ENCODE data around the gene CUTC. TPM values are rescaled to one million over a fixed set of nuclear protein-coding genes. Genes with fewer than 3 reads are reported as not detected.

CUTC gene
- total RNA-seq, 1 experiment from 2014 or later: 21.6 TPM

GRCh38 chr10:99765672-99766301 is 33.8 kb downstream of the CUTC start:
- Histone ChIP-seq H3K4ac (ENCODE audit: low read depth, low read length) (no peak overlapping the region), H3K27ac (ENCODE audit: insufficient read length, low read depth, low read length) (no peak overlapping the region)
- DNase-seq: no peak

More at GRCh38 chr10:99765672-99766301, 33.8 kb downstream of the CUTC start:
- Histone ChIP-seq H3K79me1 (ENCODE audit: insufficient read depth, low read depth, low read length, poor library complexity, severe bottlenecking) (no peaks in the 10 kb centered on the region), H2AFZ (ENCODE audit: low read length) (no peak overlapping the region), H2BK120ac (ENCODE audit: low read depth, low read length, poor library complexity, severe bottlenecking) (no peak overlapping the region), H3K14ac (ENCODE audit: insufficient read depth, low read length) (no peak overlapping the region), H2BK15ac (ENCODE audit: low read depth, low read length) (no peak overlapping the region), H2BK5ac (ENCODE audit: insufficient read length, low read length) (no peak overlapping the region), H3K23me2 (ENCODE audit: insufficient read length, low read depth, low read length, poor library complexity, severe bottlenecking) (no peaks in the 10 kb centered on the region), H3K27me3 (ENCODE audit: insufficient read depth, low read length) (no peaks in the 10 kb centered on the region), H4K5ac (ENCODE audit: insufficient read length, low read depth, low read length) (no peak overlapping the region), H3K56ac (ENCODE audit: insufficient read length, low read depth, low read length) (no peak overlapping the region), H4K20me1 (ENCODE audit: control insufficient read depth, insufficient read depth, insufficient read length) (no peaks in the 10 kb centered on the region), H3K18ac (ENCODE audit: insufficient read length, low read depth, low read length) (no peak overlapping the region), H2AK5ac (ENCODE audit: insufficient read length, low read length) (no peak overlapping the region), H3K23ac (ENCODE audit: insufficient read length, low read depth, low read length) (no peak overlapping the region), H2BK12ac (ENCODE audit: insufficient read length, low read depth, low read length) (no peak overlapping the region), H4K91ac (ENCODE audit: insufficient read length, low read depth, low read length) (no peak overlapping the region), H3K4me1 (ENCODE audit: insufficient read depth, low read length) (no peaks in the 10 kb centered on the region), H3K9me3 (ENCODE audit: control insufficient read depth, low read depth, low read length) (no peaks in the 10 kb centered on the region), H4K8ac (replicated peaks; ENCODE audit: insufficient read length, low read depth, low read length) (no peak overlapping the region), H2BK20ac (ENCODE audit: low read depth, low read length, poor library complexity, severe bottlenecking) (no peak overlapping the region), H3T11ph (ENCODE audit: low read length) (no peak overlapping the region), H3K4me2 (ENCODE audit: insufficient read depth, insufficient read length, low read length) (no peak overlapping the region), H3K9ac (ENCODE audit: extremely low read depth, insufficient read length, low read length) (no peak overlapping the region), H3K79me2 (ENCODE audit: insufficient read depth, low read length) (no peaks in the 10 kb centered on the region)
- peaks cover 0 to 5% (median 0%) of the 10 kb centered on the region in 3 experiments; a peak in 2 of 7 replicates for H3K36me3 Mint-ChIP-seq (ENCODE audit: insufficient read depth in 1 of 3, low read depth in 3 of 3)
- H3K4me1 Mint-ChIP-seq: no peaks in the 10 kb centered on the region
- H3K9me3 Mint-ChIP-seq: no peaks in the 10 kb centered on the region
- H3K27ac Mint-ChIP-seq: no peak overlapping the region
- TF ChIP-seq, protein P1, sequence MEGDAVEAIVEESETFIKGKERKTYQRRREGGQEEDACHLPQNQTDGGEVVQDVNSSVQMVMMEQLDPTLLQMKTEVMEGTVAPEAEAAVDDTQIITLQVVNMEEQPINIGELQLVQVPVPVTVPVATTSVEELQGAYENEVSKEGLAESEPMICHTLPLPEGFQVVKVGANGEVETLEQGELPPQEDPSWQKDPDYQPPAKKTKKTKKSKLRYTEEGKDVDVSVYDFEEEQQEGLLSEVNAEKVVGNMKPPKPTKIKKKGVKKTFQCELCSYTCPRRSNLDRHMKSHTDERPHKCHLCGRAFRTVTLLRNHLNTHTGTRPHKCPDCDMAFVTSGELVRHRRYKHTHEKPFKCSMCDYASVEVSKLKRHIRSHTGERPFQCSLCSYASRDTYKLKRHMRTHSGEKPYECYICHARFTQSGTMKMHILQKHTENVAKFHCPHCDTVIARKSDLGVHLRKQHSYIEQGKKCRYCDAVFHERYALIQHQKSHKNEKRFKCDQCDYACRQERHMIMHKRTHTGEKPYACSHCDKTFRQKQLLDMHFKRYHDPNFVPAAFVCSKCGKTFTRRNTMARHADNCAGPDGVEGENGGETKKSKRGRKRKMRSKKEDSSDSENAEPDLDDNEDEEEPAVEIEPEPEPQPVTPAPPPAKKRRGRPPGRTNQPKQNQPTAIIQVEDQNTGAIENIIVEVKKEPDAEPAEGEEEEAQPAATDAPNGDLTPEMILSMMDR (conservative IDR thresholded peaks at IDR 0.05): no peak
- no peak overlapping the region for H3K4me3 Mint-ChIP-seq
- no peaks in the 10 kb centered on the region for H3K27me3 Mint-ChIP-seq (ENCODE audit: low read depth)
- WGBS (ENCODE audit: extremely low coverage, insufficient read length, low lambda C conversion rate): no CpG with 5 or more reads among the region's 4 CpGs

Measured in H9 (cell line).